Epithelial cell of proximal tubule (primary cell): ENCODE results near the gene HCAR3. TPM values are rescaled to one million over a fixed set of nuclear protein-coding genes. Genes with fewer than 3 reads are reported as not detected.

Experiments used
- DNase-seq: peaks from one replicate; pipeline ENCODE4 v3.0.0-alpha.2; 2011; ENCODE audit warnings: low read depth
- H3K4me3 ChIP-seq: 2 replicates; pipeline ENCODE4 v1.5.1; 2011; ENCODE audit warnings: low read depth, mild to moderate bottlenecking, low read length
- total RNA-seq: library from RNA; depleted of rRNA; stranded (reverse); fragments of >200 nt; gene quantifications from 2 replicates; pipeline ENCODE4 v1.2.3, GENCODE V29; 2015
- TF ChIP-seq, protein P1 (sequence below): conservative IDR thresholded peaks from 2 replicates; pipeline ENCODE4 v1.5.1; 2012; ENCODE audit warnings: low read depth, mild to moderate bottlenecking, low read length

HCAR3 gene
- total RNA-seq, 1 donor from 2014 or later, result not detected

DNA sequence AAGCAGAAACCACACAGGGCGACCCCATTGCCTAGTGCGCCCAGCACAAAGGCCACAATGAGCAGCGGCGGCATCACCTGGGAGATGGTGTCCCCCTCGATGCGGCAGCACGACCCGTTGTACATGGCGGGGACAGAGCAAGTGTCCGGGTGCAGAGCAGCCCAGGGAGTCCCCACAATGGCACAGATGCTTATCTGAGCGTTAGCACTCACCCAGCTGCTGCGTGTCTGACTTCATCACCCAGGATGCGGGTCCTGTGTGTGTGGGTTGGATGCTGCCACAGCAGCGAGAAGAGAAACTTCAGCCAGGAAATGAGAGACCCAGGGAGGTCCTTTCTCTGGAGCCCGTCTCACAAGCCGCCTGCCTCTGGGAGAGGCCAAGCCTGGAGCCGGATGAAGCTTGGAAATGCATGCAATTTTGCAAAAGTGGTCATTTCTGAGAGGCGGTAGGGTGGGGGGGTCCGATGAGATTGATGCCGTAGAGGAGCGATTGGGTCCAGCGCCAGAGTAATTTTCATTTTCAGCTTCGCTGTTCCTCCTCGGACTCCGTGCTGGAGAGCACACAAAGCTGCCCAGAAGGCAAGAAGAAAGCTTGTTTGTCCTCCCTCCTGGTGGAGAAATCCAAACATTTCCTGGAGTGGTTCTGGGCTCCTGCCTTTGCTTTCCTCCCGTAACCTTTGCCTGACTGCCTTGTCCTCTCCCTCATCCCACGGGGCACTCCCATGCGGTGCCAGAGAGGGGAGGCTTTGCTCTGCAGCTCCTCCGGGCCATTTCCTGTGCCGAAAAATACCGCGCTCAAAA is 13.8 kb upstream of the HCAR3 start, which contains the start of gene HCAR1:
TSS of gene HCAR1 (minus strand) at position 630 of the 800 bp plus-strand sequence. CDS start at position 125, 505 bp downstream.
- no peak for DNase-seq
- TF ChIP-seq, protein P1, sequence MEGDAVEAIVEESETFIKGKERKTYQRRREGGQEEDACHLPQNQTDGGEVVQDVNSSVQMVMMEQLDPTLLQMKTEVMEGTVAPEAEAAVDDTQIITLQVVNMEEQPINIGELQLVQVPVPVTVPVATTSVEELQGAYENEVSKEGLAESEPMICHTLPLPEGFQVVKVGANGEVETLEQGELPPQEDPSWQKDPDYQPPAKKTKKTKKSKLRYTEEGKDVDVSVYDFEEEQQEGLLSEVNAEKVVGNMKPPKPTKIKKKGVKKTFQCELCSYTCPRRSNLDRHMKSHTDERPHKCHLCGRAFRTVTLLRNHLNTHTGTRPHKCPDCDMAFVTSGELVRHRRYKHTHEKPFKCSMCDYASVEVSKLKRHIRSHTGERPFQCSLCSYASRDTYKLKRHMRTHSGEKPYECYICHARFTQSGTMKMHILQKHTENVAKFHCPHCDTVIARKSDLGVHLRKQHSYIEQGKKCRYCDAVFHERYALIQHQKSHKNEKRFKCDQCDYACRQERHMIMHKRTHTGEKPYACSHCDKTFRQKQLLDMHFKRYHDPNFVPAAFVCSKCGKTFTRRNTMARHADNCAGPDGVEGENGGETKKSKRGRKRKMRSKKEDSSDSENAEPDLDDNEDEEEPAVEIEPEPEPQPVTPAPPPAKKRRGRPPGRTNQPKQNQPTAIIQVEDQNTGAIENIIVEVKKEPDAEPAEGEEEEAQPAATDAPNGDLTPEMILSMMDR, result peak; percentile 23
- H3K4me3 ChIP-seq, result peak within 1 kb of the TSS; percentile 60

DNA sequence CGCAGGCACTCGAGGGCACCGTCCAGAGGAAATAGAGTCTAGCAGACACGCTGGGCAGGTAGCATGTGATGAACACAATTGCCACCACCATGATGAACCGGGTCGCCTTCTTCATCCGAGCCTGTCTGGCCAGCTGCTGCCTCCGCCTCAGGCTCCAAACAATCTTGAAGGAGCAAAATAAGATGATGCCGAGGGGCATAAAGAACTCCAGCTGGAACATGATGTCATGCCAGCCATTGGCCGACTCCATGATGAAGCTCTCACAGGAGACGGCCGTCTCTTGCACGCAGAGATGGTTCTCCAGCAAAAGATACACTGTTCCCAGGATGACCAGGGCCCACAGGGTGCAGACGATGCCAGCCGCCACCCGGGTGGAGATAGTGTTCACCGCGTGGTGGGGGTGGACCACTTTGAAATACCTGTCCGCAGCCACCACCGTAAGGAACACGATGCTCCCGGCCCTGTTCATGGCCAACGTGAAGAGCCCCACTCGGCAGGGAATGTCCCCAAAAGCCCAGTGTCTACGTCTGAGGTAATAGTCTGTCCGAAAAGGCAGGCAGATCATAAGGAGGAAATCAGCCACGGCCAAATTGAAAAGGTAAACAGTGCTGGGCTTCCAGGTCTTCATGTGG is 13.1 kb upstream of the HCAR3 start:
- H3K4me3 ChIP-seq, result peak overlapping the region; percentile 60
- DNase-seq, result no peak
- TF ChIP-seq, protein P1, result no peak

DNA sequence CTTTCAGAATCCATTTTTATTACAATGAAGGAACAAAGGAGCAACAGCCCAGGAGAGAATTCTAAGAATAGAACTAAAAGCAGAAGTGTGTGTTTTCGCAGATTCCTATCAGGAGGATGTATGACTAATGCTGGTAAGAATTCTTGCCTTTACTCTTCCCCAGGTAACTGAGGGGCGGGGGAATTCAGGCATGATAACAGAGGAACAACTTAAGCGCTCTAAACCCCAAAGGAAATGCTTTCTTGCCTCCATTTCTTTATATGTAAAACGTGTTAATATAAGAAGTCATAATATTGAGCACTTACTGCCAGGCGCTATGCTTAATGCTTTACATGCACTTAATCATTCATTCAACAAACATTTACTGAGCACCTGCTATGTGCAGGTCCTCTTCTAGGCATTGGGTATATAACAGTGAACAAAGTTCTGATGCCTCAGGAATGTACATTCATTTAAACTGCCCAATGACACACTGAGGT is 9.5 kb upstream of the HCAR3 start:
- TF ChIP-seq, protein P1, result no peak

DNA sequence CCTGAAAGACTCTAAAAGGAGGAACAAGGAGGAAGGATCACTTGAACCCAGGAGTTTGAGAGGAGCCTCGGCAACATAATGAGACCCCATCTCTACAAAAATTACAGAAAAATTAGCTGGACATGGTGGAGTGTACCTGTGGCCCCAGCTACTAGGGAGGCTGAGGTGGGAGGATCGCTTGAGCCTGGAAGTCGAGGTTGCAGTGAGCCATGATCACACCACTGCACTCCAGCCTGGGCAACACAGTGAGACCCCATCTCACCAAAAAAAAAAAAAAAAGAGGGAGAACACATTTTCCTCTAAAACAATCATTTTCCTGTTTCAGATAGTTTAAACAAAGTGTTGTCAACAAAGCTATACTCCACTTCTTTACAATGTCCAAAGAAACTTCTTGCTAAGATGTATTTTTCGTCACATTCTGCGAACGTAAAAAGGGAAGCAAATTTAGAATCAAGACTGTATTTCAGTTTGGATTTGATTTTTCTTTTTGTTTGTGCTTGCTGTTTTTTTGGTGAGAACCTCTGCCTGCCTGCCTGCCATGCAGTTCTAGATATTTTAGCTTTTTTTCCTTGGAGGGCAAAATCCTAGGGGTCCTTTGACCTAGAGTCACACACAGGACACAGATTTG is 9.0 kb upstream of the HCAR3 start:
- TF ChIP-seq, protein P1, result no peak
- no peak for DNase-seq
- H3K4me3 ChIP-seq, result no peak overlapping the region

More for the DNA sequence above, 9.5 kb upstream of the HCAR3 start:
- peak; percentile 48 for DNase-seq
- H3K4me3 ChIP-seq, result no peak overlapping the region

DNA sequence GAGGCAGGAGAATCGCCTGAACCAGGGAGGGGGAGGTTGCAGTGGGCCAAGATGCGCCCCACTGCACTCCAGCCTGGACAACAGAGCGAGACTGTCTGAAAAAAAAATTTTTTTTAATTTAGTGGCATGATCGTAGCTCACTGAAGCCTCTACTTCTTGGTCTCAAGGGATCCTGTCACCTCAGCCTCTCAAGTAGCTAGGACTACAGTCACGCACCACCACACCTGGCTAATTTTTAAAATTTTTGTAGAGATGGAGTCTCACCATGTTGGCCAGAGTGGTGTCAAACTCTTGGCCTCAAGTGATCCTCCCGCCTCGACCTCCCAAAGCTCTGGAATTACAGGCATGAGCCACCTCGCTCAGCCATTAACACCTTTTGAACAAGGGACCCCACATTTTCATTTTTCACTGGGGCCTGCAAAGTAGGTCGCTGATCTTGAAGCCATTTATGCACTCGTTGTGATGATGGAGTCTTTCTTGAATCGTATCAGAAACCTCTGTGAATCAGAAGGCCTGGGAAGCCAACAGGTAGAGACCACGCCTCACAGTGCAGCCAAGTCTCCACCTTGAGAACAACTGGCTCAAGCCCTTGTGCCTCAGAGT is 8.1 kb upstream of the HCAR3 start:
- no peak for DNase-seq
- TF ChIP-seq, protein P1, result no peak
- no peak overlapping the region for H3K4me3 ChIP-seq

DNA sequence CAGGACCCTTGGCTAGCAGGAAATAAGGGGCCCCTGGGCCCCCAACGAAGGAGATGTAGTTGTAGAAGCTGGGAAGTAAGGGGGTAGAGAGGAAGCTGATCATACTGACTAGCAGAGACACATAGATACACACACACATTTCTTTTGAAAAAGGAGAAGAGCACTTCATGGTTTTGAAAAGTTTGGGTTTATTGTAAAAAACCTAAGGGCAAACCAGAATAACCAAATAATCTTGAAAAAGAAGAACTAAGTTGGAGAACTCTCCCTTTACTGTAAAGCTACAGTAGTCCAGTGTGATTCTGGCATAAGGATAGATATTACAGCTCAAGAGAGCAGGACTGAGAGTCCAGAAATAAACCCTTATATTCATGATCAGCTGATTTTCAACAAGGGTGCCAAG is 5.8 kb upstream of the HCAR3 start:
- TF ChIP-seq, protein P1, result no peak
- H3K4me3 ChIP-seq, result no peak overlapping the region
- no peak for DNase-seq
